Body of pancreas (tissue), 4 donors: ENCODE results near the gene MAGI1.

ENCODE experiments used
- POLR2A ChIP-seq, 3 donors: fragments of 450-650 bp; IDR thresholded peaks; one replicate each; pipeline ENCODE4 v1.6.1; 2016; ENCODE audit warnings: antibody characterized with exemption in 3 of 3, mild to moderate bottlenecking in 2 of 3
- TF ChIP-seq, protein P1 (sequence below), 7 experiments: fragments of 450-650 bp in 4 of 7; fragments of 200-600 bp in 3 of 7; sonication (generic) in 3 of 7; IDR thresholded peaks; one replicate each; pipeline ENCODE4 v1.5.1; 2016 to 2019; ENCODE audit warnings: antibody characterized with exemption in 7 of 7

DNA sequence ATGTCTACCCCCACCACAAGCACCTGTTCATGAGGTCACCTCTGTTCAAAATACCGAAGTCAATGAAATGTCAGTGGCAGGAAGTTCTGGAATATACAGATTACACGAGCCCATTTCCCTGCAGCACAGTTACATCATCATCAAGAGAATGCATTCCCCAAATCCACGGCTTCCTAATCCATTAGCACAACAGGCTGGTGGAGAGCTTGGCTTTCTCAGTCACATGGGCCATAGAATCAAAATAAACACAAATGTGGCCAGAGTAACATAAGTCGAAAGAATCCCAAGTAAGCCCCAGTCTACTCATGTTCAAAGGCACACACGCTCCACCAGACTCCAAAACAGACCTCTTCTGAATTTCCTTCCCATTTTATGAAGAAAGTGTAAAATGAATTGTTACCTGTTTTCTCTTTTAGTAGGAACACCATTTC, 419.3 kb downstream of the MAGI1 start:
- TF ChIP-seq, protein P1, sequence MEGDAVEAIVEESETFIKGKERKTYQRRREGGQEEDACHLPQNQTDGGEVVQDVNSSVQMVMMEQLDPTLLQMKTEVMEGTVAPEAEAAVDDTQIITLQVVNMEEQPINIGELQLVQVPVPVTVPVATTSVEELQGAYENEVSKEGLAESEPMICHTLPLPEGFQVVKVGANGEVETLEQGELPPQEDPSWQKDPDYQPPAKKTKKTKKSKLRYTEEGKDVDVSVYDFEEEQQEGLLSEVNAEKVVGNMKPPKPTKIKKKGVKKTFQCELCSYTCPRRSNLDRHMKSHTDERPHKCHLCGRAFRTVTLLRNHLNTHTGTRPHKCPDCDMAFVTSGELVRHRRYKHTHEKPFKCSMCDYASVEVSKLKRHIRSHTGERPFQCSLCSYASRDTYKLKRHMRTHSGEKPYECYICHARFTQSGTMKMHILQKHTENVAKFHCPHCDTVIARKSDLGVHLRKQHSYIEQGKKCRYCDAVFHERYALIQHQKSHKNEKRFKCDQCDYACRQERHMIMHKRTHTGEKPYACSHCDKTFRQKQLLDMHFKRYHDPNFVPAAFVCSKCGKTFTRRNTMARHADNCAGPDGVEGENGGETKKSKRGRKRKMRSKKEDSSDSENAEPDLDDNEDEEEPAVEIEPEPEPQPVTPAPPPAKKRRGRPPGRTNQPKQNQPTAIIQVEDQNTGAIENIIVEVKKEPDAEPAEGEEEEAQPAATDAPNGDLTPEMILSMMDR (IDR thresholded peaks at IDR 0.05) = no peak
- no peak for TF ChIP-seq POLR2A (IDR thresholded peaks at IDR 0.05)
